Uterus (tissue), 2 donors: ENCODE data around the gene SLC9B1.

ENCODE experiments used
- POLR2A ChIP-seq, 2 donors: fragments of 450-650 bp; IDR thresholded peaks; one replicate each; pipeline ENCODE4 v1.6.1; 2016; ENCODE audit warnings: antibody characterized with exemption in 2 of 2, mild to moderate bottlenecking in 1 of 2, moderate library complexity in 1 of 2
- TF ChIP-seq, protein P1 (sequence below), 4 experiments: fragments of 200-600 bp in 2 of 4; fragments of 450-650 bp in 2 of 4; sonication (generic) in 2 of 4; IDR thresholded peaks; one replicate each; pipeline ENCODE4 v1.5.1; 2016 to 2019; ENCODE audit warnings: antibody characterized with exemption in 4 of 4, mild to moderate bottlenecking in 2 of 4, moderate library complexity in 1 of 4

DNA sequence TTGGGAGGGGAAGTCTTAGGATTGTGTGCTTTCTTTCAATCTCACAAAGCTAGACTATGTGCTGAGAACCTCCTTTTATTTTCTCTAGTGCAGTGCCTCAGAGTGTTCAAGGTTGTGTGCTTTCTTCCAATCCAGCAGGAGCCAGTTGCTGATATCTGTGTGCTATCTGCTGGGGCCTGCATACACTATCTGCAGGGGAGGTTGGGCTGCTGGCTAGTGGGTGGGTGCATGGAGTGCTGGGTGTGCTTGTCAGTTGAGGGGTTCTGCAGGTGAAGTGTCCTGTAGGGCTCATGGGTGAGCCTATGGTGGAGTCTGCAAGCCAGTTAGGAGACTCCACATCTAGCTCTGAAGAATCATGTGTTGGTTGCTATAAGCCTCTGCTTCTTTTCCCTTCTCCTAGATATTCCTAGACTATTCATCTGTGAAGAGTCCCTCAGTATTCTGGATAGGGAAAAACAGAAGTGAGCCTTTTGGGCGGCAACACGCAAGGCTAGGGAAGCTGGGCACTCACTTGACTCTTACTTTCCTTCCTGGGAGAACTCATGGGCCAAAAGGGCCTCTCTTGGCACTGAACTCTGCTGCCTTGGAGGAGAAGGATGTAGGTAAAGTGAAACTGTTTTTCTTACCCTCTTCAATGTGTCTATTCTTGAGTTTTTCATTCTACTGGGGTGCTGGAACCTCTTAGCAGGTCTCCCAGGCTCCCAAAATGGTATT, 158.7 kb downstream of the SLC9B1 start:
- TF ChIP-seq, protein P1, sequence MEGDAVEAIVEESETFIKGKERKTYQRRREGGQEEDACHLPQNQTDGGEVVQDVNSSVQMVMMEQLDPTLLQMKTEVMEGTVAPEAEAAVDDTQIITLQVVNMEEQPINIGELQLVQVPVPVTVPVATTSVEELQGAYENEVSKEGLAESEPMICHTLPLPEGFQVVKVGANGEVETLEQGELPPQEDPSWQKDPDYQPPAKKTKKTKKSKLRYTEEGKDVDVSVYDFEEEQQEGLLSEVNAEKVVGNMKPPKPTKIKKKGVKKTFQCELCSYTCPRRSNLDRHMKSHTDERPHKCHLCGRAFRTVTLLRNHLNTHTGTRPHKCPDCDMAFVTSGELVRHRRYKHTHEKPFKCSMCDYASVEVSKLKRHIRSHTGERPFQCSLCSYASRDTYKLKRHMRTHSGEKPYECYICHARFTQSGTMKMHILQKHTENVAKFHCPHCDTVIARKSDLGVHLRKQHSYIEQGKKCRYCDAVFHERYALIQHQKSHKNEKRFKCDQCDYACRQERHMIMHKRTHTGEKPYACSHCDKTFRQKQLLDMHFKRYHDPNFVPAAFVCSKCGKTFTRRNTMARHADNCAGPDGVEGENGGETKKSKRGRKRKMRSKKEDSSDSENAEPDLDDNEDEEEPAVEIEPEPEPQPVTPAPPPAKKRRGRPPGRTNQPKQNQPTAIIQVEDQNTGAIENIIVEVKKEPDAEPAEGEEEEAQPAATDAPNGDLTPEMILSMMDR (IDR thresholded peaks at IDR 0.05), result no peak
- no peak for TF ChIP-seq POLR2A (IDR thresholded peaks at IDR 0.05)
